Measurements from ENCODE around the gene WNT6.

WNT6 gene

GRCh38 chr2:218871345-218872302, 12.0 kb downstream of the WNT6 start:
- Mint-ChIP-seq H3K4me1 (peaks cover 17% of the 10 kb centered on the region), H3K27ac (no peak overlapping the region), H3K36me3 (ENCODE audit: low read depth) (no peaks in the 10 kb centered on the region), H3K9me3 (no peaks in the 10 kb centered on the region), H3K4me3 (peak overlapping the region; percentile 31 to 60 (median 59)), H3K27me3 (ENCODE audit: low read depth) (peaks cover 100% of the 10 kb centered on the region)
- TF ChIP-seq CTCF (IDR thresholded peaks at IDR 0.05; ENCODE audit: unreplicated experiment in 3 of 3): no peak

- H3K9me3 Mint-ChIP-seq: no peaks in the 10 kb centered on the region
- H3K27me3 Mint-ChIP-seq (ENCODE audit: low read depth): peaks cover 99% of the 10 kb centered on the region
- no peak for TF ChIP-seq CTCF (IDR thresholded peaks at IDR 0.05; ENCODE audit: unreplicated experiment in 3 of 3)
- no peak overlapping the region for H3K27ac Mint-ChIP-seq
- H3K4me3 Mint-ChIP-seq: peak overlapping the region in 2 of 3 experiments; percentile 16 to 54
- H3K4me1 Mint-ChIP-seq: peaks cover 27% of the 10 kb centered on the region
- H3K36me3 Mint-ChIP-seq (ENCODE audit: low read depth): no peaks in the 10 kb centered on the region
Observed at GRCh38 chr2:218872645-218873358, 13.2 kb downstream of the WNT6 start.

GRCh38 chr2:218873359-218874194, 14.0 kb downstream of the WNT6 start:
- H3K4me1 Mint-ChIP-seq: peaks cover 32% of the 10 kb centered on the region
- H3K36me3 Mint-ChIP-seq (ENCODE audit: low read depth): no peaks in the 10 kb centered on the region
- no peak for TF ChIP-seq CTCF (IDR thresholded peaks at IDR 0.05; ENCODE audit: unreplicated experiment in 3 of 3)
- H3K27me3 Mint-ChIP-seq (ENCODE audit: low read depth): peaks cover 97% of the 10 kb centered on the region
- H3K27ac Mint-ChIP-seq: no peak overlapping the region
- no peaks in the 10 kb centered on the region for H3K9me3 Mint-ChIP-seq
- H3K4me3 Mint-ChIP-seq: peak overlapping the region in 1 of 3 experiments; percentile 54

GRCh38 chr2:218875692-218876246, 16.2 kb downstream of the WNT6 start:
- H3K36me3 Mint-ChIP-seq (ENCODE audit: low read depth): no peaks in the 10 kb centered on the region
- H3K4me1 Mint-ChIP-seq: peaks cover 44% of the 10 kb centered on the region
- no peak overlapping the region for H3K4me3 Mint-ChIP-seq
- peaks cover 91% of the 10 kb centered on the region for H3K27me3 Mint-ChIP-seq (ENCODE audit: low read depth)
- H3K9me3 Mint-ChIP-seq: no peaks in the 10 kb centered on the region
- TF ChIP-seq CTCF (IDR thresholded peaks at IDR 0.05; ENCODE audit: unreplicated experiment in 3 of 3): no peak
- no peak overlapping the region for H3K27ac Mint-ChIP-seq

GRCh38 chr2:218876562-218877219, 17.1 kb downstream of the WNT6 start:
- H3K36me3 Mint-ChIP-seq (ENCODE audit: low read depth): no peaks in the 10 kb centered on the region
- H3K4me1 Mint-ChIP-seq: peaks cover 46% of the 10 kb centered on the region
- TF ChIP-seq CTCF (IDR thresholded peaks at IDR 0.05; ENCODE audit: unreplicated experiment in 3 of 3): peak; percentile 94 to 97 (median 95)
- no peak overlapping the region for H3K27ac Mint-ChIP-seq
- peak overlapping the region; percentile 2 to 22 (median 5) for H3K4me3 Mint-ChIP-seq
- no peaks in the 10 kb centered on the region for H3K9me3 Mint-ChIP-seq
- H3K27me3 Mint-ChIP-seq (ENCODE audit: low read depth): peaks cover 91% of the 10 kb centered on the region
